Prostate gland (tissue), 2 donors: Measurements from ENCODE around the gene CDK5R1.

ENCODE experiments used
- POLR2A ChIP-seq: fragments of 450-650 bp; IDR thresholded peaks from one replicate; pipeline ENCODE4 v1.6.1; 2016; ENCODE audit warnings: antibody characterized with exemption, mild to moderate bottlenecking
- TF ChIP-seq, protein P1 (sequence below), 4 experiments: fragments of 200-600 bp in 2 of 4; fragments of 450-650 bp in 2 of 4; sonication (generic) in 2 of 4; IDR thresholded peaks; 1 replicate in 3 of 4; 2 replicates in 1 of 4; pipeline ENCODE4 v1.5.1; 2016 to 2019; ENCODE audit warnings: antibody characterized with exemption in 4 of 4, mild to moderate bottlenecking in 2 of 4, moderate library complexity in 2 of 4

DNA sequence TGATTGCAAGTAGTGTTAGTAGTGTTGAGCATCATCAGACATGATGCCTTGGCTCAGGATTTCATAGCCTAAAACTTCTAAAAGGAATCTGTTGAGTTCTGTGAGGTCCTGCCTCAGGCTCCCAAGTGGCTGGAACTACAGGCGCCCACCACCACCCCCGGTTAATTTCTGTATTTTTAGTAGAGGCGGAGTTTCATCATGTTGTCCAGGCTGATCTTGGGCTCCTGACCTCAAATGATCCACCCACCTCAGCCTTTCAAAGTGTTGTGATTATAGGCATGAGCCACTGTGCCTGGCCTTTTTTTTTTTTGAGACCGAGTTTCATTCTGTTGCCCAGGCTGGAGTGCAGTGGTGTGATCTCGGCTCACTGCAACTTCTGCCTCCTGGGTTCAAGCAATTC lies 36.8 kb upstream of the CDK5R1 start:
- TF ChIP-seq, protein P1, sequence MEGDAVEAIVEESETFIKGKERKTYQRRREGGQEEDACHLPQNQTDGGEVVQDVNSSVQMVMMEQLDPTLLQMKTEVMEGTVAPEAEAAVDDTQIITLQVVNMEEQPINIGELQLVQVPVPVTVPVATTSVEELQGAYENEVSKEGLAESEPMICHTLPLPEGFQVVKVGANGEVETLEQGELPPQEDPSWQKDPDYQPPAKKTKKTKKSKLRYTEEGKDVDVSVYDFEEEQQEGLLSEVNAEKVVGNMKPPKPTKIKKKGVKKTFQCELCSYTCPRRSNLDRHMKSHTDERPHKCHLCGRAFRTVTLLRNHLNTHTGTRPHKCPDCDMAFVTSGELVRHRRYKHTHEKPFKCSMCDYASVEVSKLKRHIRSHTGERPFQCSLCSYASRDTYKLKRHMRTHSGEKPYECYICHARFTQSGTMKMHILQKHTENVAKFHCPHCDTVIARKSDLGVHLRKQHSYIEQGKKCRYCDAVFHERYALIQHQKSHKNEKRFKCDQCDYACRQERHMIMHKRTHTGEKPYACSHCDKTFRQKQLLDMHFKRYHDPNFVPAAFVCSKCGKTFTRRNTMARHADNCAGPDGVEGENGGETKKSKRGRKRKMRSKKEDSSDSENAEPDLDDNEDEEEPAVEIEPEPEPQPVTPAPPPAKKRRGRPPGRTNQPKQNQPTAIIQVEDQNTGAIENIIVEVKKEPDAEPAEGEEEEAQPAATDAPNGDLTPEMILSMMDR (IDR thresholded peaks at IDR 0.05), result no peak
- no peak for TF ChIP-seq POLR2A
